RCC 7860 (cell line): Measurements from ENCODE around the gene RBMS3.
A peak's percentile ranks its signal among the peaks of the same experiment; 100 is the strongest.
"Not testable (repeated sequence)": the region's sequence is repeated elsewhere in the genome, so short reads cannot be mapped to it uniquely, and the experiment has no call there.

Source experiments
- DNase-seq: peaks from one replicate; pipeline ENCODE4 v3.0.0-alpha.2; 2015; ENCODE audit warnings: low spot score
- FAIRE-seq: peaks from 2 replicates; lab custom pipeline; 2012; peaks lifted over from hg19 to GRCh38; lab: Jason Lieb, UNC

RBMS3 gene

DNA sequence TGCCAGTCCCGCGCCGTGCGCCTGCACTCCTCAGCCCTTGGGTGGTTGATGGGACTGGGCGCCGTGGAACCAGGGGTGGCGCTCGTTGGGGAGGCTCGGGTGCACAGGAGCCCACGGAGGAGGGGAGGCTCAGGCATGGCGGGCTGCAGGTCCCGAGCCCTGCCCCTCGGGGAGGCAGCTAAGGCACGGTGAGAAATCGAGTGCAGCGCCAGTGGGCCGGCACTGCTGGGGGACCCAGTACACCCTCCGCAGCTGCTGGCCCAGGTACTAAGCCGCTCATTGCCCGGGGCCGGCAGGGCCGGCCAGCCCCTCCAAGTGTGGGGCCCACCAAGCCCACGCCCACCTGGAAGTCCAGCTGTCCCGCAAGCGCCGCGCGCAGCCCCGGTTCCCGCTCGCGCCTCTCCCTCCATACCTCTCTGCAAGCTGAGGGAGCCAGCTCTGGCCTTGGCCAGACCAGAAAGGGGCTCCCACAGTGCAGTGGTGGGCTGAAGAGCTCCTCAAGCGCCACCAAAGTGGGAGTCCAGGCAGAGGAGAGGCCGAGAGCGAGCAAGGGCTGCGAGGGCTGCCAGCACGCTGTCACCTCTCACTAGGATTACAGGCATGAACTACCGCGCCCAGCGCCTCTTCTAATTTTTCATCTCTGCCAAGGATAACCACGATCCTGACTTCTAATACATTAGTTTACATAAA is 192.8 kb downstream of the RBMS3 start:
- FAIRE-seq = not testable (repeated sequence)

GRCh38 chr3:29475305-29475840 is 194.5 kb downstream of the RBMS3 start:
- DNase-seq = no peak
- no peak for FAIRE-seq

More for the DNA sequence above, 192.8 kb downstream of the RBMS3 start:
- not testable (repeated sequence) for DNase-seq

GRCh38 chr3:29475854-29476253 is 195.0 kb downstream of the RBMS3 start:
- FAIRE-seq (no peak), DNase-seq (no peak)

DNA sequence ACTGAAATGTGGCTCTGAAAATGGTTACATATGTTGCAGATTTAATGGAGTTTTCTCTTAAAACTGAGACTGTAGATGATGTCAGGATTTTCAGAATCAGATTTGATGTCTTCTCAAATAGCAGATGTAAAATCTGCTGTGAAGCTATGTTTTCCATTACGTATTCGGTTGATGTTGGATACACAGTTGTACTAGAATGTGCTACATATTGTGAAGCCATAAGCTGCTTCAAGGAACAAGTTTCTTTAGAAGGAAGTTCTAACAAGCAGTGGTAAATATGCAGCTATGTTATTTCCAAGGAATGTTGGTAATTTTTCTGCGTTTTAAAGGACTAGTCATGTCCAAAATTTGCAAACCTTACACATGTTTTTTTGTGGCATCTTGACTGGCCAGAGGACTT is 197.7 kb downstream of the RBMS3 start:
- no peak for FAIRE-seq

GRCh38 chr3:29481249-29481648 is 200.4 kb downstream of the RBMS3 start:
- FAIRE-seq = no peak
- DNase-seq = no peak

More for the DNA sequence above, 197.7 kb downstream of the RBMS3 start:
- no peak for DNase-seq

GRCh38 chr3:29481969-29482767 is 201.3 kb downstream of the RBMS3 start:
- DNase-seq = no peak
- FAIRE-seq = no peak

- DNase-seq = no peak
- no peak for FAIRE-seq
These were observed 203.8 kb downstream of the RBMS3 start for GRCh38 chr3:29484633-29485032.

- FAIRE-seq (peak; percentile 71), DNase-seq (peak; percentile 55)
These were observed 205.2 kb downstream of the RBMS3 start for GRCh38 chr3:29486096-29486495.

DNA sequence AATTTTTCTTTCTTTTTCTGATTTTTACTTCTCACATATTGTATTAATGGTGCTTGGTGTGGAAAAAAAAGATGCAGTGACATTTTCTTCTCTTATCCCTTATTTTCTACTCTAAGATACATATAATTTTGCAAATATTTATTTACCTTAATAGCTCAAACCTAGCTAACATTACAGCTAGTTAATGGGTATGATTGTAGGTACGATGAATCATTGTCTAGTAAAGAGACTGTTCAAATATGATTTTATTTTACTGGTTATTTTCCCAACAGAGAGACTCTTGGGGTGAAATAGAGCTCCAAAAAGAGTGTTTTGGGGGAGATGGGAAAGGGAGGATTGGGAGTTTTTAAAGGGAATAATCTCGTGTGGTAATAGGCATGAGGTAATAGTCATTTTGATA is 206.0 kb downstream of the RBMS3 start:
- DNase-seq (no peak), FAIRE-seq (no peak)

DNA sequence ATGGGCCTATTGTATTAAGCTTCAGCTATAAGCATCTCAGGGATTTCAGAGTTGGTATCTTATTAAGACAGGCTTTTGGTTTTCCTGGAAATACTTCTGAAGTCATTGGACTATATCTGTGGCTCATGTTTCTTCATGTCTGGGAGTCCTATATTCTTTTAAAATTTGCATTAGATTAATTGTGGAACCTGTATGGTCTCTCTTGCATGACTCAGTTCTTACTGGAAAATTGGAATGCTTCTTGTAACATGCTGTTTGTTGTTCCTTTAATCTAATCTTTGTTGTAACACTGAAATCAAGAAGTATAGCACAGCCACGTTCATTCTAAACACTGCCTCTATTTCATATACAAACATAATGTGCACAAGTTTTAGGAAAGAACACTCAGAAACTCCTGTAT is 208.1 kb downstream of the RBMS3 start:
- FAIRE-seq (no peak), DNase-seq (no peak)

DNA sequence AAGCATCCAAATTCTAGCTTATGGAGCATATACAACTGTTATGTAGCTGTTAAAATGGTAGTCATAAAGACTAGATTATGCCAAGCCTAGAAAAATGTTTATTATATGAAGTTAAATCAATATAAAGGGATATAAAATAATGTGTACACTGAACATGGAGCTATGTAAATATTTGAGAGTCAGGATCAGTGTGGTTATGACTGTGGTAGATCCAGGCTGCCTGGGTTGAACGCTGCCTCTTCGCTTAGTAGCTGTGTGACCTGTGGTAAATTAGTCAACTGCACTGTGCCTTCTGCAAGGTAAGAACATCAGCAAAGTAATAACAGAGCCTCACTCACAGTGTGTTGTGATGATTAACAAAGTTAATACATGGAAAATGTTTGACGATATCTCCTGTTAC is 212.2 kb downstream of the RBMS3 start:
- FAIRE-seq (no peak), DNase-seq (no peak)

DNA sequence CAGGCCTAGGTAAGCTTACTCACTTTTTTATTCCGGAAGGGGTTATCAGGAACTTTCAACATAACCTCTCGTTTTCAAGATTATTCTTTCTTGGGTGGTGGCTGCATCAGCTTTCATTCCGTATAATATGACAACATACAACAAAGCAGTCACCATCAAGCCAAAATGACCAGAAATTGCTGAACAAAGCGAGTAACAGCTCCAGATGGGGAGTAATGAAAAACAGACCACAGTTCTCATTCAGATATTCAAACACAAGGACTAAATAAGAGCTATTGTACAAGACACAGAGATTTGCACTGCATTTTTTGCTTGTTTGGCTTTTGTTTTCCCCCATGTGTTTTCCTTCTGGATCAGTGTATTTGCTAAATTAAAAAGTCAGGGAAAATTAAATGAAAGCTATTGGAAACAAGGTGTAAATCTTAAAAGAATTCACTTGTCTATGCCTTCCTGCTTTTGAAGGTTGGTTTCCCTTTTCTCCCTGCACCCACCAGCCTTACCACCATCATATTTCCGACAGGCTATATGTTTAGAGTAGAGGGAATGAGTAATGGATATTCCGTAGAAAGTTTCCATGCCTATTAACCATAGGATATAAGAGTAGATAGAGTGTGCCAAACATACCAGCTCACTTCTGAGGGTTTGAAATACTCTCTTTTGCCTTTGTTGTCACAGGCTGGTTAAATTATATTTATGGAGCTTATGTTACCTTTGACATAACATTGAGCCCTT is 213.6 kb downstream of the RBMS3 start:
- no peak for FAIRE-seq
- DNase-seq = no peak

GRCh38 chr3:29497282-29497681 is 216.4 kb downstream of the RBMS3 start:
- FAIRE-seq (no peak), DNase-seq (no peak)

DNA sequence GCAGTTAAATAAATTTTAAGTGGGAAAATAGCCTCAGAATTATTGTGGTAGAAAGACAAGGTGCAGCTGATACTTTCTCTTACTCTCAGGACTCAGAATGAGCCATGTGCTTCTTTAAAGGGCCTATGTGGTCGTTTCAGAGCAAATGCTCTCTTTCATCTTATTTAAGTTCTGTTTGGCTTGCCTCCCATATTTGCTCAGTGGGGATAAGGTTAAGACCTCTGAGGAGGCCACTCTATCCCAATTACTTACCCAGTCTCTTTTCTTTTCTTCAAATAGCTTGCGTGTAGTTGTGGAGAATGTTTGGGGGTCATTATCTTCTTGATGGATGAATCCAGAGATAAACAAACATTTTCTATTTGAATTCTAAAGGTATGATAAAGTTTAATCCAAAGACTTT is 221.9 kb downstream of the RBMS3 start:
- DNase-seq (no peak), FAIRE-seq (no peak)

DNA sequence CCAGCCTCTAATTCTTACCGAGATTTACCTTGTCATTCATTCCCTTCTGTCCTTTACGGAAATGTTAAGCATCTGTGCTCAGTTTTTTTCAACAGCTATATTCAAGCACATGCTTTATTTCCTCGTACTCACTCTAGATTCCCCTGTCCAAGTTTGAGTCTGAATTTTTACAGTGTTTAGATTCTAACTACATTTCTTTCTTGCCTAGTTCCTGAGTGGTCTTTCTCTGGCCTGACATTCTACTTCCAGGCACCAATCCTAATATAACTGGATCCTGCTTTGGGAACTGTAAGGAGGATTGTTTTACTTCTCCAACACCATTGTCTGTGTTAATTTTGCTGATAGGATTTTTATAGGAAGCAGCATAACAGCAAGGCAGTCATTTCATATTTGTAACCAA is 222.4 kb downstream of the RBMS3 start:
- DNase-seq = no peak
- no peak for FAIRE-seq

DNA sequence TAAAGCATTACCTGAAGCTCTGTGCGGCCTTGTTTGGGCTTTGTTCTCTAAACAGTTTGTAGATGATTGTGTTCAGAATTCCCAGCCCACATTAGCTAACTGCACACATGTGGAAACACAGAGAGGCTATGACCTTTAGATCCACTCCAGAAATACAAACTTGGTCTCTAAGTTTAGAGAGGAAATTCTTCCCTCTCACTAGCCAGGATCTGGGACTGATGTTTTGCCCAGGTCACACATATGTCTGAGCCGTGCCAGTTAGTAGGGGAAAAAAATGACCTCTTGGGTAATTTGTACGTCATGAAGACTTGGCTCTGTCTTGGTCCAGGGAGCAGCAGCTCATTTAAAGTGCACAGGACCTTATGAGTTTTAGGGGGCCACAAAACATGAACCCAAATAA is 223.1 kb downstream of the RBMS3 start:
- DNase-seq (no peak), FAIRE-seq (no peak)

- FAIRE-seq (no peak), DNase-seq (no peak)
These were observed 225.6 kb downstream of the RBMS3 start for GRCh38 chr3:29506502-29506901.

- FAIRE-seq = no peak
- DNase-seq = no peak
These were observed 230.8 kb downstream of the RBMS3 start for GRCh38 chr3:29511701-29512100.

DNA sequence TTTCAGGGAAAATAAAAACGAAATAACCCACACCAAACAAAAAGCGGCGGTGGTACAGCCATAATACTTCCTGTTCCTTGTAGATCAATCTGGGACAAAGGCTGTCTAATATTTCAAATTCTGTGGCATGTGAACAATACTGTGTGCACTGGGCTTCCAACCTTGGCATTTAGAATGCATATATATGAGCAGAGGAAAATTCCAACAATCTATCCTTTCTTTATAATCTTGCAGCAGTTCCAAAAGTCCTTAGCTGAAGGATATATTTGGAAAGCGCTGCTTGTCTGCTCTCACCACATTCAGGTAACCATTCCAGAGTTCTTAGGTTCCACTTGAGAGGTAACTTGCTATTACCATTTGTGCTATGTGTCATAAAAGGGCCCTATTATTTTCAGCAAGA is 231.8 kb downstream of the RBMS3 start:
- DNase-seq (no peak), FAIRE-seq (no peak)

DNA sequence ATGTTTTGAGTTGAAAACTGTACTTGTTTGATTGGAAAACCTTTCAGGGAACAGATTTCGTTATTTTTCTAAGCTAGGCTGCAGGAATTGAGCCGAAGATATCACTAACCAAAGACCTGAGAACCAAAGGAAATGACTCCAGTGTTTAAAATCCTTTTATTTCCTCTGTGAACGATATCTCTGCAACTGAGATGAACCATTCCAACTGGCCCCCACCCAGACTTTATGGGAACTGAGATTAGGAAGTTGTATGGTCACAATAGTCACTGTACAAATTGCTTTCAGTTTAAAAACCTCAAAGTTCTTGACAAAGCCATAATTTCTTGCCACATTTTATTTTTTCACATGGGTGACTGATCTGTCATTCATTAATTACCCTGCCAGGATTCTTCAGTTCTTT is 232.4 kb downstream of the RBMS3 start:
- FAIRE-seq (peak; percentile 90), DNase-seq (peak; percentile 60)

DNA sequence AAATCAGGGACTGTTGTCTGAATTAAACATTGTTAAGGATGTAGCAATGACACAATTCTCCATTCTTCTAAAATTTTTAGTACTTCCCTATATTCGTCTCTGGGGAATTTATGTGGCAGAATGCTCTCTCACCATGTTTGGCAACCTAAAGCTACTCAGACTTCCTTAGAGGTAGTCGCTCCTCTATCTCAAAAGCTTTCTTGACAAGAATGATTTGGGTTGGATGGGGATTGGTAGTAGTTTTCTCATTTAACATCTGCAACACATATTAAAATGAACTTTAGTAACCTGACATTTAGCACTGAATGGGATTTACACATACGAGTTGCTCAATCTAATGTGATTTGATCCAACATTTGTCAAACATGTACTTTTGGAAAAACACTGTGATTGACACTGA is 233.3 kb downstream of the RBMS3 start:
- DNase-seq = no peak
- FAIRE-seq = no peak
